HS-27A (cell line): ENCODE data around the gene SLC10A7.

ENCODE experiments used
- DNase-seq: peaks from one replicate; pipeline ENCODE4 v3.0.0-alpha.2; 2012; ENCODE audit warnings: low read depth, missing footprints

SLC10A7 gene

GRCh38 chr4:146310319-146311021 lies 211.3 kb downstream of the SLC10A7 start:
- no peak for DNase-seq

DNA sequence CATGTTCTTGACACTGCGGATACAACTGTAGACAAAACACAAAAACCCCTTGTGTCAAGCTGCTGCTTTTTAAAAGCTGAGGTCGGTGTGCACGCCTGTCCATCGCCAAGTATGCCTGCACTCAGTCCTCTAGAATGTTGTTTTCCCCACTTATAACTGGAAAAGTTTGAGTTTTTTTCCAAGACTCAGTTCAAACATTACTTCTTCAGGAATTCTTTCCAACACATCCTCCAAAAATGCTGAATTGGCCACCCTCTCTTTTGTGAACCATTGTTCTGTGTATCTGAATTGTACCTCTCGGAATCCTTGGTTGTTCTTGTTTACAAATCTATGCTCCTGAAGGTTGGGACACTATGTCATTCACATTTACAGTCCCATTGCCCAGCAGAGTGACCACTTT lies 212.8 kb downstream of the SLC10A7 start:
- no peak for DNase-seq

DNA sequence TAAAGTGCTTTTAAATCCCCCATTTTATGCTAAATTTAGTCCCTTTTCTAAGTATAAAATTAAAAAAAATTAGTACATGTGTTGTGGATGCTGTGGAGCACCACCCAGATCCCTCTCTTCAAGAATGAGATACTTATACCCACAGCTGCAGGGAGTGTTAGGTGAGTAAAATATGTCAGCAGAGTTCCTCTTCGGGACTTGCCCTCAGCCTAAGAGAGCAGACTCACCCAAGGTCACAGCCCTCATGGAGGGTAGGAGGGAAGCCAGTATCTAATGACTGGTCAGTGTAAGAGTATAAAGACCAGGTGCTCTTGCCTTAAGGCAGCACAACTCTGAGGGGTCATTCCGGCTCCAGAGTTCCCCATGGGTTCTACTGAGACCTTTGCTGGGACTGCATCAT lies 218.9 kb downstream of the SLC10A7 start:
- DNase-seq = no peak

- DNase-seq = no peak
Measured at GRCh38 chr4:146299607-146300006, 222.1 kb downstream of the SLC10A7 start.

GRCh38 chr4:146294776-146295175 lies 227.0 kb downstream of the SLC10A7 start:
- DNase-seq = no peak

- DNase-seq = no peak
Measured at GRCh38 chr4:146292508-146292907, 229.2 kb downstream of the SLC10A7 start.

GRCh38 chr4:146291313-146291712 lies 230.4 kb downstream of the SLC10A7 start:
- DNase-seq = no peak

GRCh38 chr4:146288193-146288592 lies 233.5 kb downstream of the SLC10A7 start:
- no peak for DNase-seq

GRCh38 chr4:146285037-146285436 lies 236.7 kb downstream of the SLC10A7 start:
- no peak for DNase-seq

- DNase-seq = no peak
Measured at GRCh38 chr4:146283758-146284651, 237.7 kb downstream of the SLC10A7 start.

- DNase-seq = no peak
Measured at GRCh38 chr4:146282657-146283056, 239.1 kb downstream of the SLC10A7 start.

GRCh38 chr4:146278986-146279385 lies 242.8 kb downstream of the SLC10A7 start:
- no peak for DNase-seq

- DNase-seq = no peak
Measured at GRCh38 chr4:146275370-146275769, 246.4 kb downstream of the SLC10A7 start.

DNA sequence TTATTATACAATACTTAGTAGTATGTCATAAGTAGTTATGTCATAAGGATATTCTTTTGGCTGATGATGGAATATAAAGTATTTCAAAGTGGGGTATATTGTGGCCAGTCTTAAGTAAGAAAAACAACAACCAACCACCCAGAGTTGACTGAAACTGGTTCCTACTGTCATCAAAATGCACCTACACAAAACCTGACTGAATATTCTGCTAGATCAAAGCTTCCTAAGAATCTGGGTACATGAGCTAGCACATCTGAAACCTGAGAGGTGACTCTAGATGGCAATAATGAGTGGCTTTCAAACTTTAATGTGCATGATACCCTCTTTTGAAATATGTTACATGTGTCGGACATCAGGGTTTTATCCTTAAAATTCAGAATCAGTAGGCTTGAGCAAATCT lies 247.0 kb downstream of the SLC10A7 start:
- DNase-seq = no peak

- DNase-seq = no peak
Measured at GRCh38 chr4:146273204-146273901, 248.4 kb downstream of the SLC10A7 start.

- DNase-seq = no peak
Measured at GRCh38 chr4:146271466-146271865, 250.3 kb downstream of the SLC10A7 start.

DNA sequence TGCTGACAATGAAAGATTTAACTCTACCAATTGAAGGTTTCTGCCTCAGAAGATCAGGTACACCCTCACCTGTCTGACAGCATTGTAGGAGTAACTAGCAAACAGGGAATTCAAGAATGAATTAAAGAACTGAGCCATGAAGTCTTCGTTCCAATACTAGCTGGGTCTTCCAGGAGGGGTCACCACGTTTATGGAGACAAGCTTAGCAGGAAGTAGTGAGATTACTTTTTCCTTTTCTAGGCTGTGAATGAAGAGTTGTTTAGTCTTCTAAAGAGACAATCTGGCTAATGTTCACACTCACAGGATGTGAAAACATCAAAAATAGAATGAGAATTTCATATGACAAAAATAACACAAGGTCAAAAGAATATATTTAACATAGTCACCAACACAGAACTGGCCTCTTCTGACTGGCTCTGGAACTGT lies 252.5 kb downstream of the SLC10A7 start:
- no peak for DNase-seq

DNA sequence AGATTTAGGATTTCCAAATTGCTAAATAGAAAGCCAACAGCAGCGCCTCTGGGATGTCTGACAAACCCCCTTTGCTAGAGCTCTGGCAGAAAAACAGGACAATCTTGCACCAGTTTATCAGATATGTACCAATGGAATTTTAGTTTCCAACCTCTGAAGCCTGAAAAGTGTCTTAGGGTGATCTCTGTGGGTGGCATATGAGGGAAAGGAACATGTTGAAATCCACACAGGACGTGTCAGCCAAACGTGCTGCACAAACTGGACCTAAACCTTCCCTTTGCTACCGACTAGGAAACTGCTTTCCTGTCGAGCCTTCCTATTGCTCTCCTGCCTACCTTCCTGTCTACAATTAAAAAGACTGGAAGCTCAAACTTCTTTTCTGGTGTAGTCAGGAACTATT lies 253.9 kb downstream of the SLC10A7 start:
- DNase-seq = no peak

DNA sequence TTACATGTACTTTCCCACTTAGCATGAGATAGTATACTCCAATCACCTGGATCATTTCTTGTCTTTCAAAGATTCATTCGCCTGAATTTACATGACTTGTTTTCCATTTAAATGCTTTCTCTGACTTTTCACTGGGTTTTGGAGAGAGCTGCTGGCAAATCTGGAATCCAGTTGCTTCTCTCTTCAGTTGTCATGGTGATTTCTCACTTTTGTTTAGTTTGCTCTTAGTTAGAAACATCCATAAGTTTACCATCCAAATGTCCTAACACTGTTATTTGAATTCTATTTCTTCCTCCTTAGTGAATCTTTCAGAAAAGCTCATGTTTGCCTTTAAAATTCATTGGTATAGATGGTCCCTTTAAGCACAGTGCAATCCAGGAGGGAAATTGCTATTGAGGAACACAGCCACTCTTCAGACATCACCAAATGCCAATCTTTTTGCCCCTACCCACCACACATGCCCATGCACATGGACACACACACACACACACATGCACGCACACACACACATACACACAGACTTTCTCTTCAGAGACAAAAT lies 255.7 kb downstream of the SLC10A7 start:
- DNase-seq = no peak

- DNase-seq = no peak
Measured at GRCh38 chr4:146263793-146264192, 257.9 kb downstream of the SLC10A7 start.

- no peak for DNase-seq
Measured at GRCh38 chr4:146261041-146261440, 260.7 kb downstream of the SLC10A7 start.

DNA sequence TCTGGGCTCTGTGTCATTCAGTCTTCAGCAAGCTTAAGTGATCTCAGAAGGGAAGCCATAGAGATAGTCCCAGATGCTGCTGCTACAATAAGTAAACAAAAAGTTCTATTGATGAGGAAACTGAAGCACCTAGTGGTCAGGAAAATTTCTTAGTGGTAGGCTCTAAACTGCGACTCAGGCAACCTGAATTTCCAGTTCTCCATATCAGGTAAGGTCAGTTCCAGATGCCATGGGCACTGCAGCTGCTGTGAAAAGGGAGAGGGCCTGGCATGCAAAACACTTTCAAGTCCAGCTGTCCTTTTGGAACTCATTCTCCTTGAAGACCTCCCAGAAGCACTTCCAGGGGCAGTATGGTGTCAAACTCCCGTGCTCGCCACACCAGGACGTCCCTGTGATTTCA lies 261.2 kb downstream of the SLC10A7 start:
- no peak for DNase-seq
